Prostate gland (tissue), 2 donors: ENCODE results near the gene SNUPN. TPM values are rescaled to one million over a fixed set of nuclear protein-coding genes. Genes with fewer than 3 reads are reported as not detected.

ENCODE experiments used
- DNase-seq: peaks from one replicate; pipeline ENCODE4 v3.0.0-alpha.2; 2019; ENCODE audit warnings: low spot score
- H3K27ac ChIP-seq, 2 donors: fragments of 200-600 bp; sonication (generic); 2 replicates each; pipeline ENCODE4 v1.5.1; 2017 to 2019
- H3K27me3 ChIP-seq: fragments of 200-600 bp; sonication (generic); replicated peaks from 2 replicates; pipeline ENCODE4 v1.5.1; 2019; ENCODE audit not compliant: insufficient read depth
- H3K36me3 ChIP-seq, 2 donors: fragments of 200-600 bp; sonication (generic); 1 replicate in 1 of 2; 2 replicates in 1 of 2; pipeline versions ENCODE4 v1.5.1 to v1.8.1; 2017 to 2019
- H3K4me1 ChIP-seq: fragments of 200-600 bp; sonication (generic); replicated peaks from 2 replicates; pipeline ENCODE4 v1.5.1; 2019
- H3K4me3 ChIP-seq, 2 donors: fragments of 200-600 bp; sonication (generic); 2 replicates each; pipeline ENCODE4 v1.5.1; 2017 to 2019
- H3K9me3 ChIP-seq: fragments of 200-600 bp; sonication (generic); 2 replicates; pipeline ENCODE4 v1.5.1; 2017
- CTCF ChIP-seq, 4 experiments: fragments of 200-600 bp in 2 of 4; fragments of 450-650 bp in 2 of 4; sonication (generic) in 2 of 4; IDR thresholded peaks; 1 replicate in 3 of 4; 2 replicates in 1 of 4; pipeline ENCODE4 v1.5.1; 2016 to 2019; ENCODE audit warnings: antibody characterized with exemption in 4 of 4, mild to moderate bottlenecking in 2 of 4, moderate library complexity in 2 of 4
- POLR2A ChIP-seq: fragments of 450-650 bp; IDR thresholded peaks from one replicate; pipeline ENCODE4 v1.6.1; 2016; ENCODE audit warnings: antibody characterized with exemption, mild to moderate bottlenecking
- POLR2AphosphoS5 ChIP-seq: sonication (generic); formaldehyde crosslinking; IDR thresholded peaks from one replicate; pipeline ENCODE4 v1.6.1; 2017; ENCODE audit warnings: antibody characterized with exemption
- WGBS: methylation state at CpG from one replicate; pipeline ENCODE4 v1.1.5; 2018; 5-methylcytosine and 5-hydroxymethylcytosine counted together
- intact Hi-C: fragments of 100-400 bp; cut with DNase I; formaldehyde crosslinking; loops from one replicate; pipeline ENCODE4 v1.14.2; 2022
- total RNA-seq, 2 donors: library from RNA; depleted of rRNA; stranded (reverse); fragments of >200 nt; gene quantifications; one replicate each; pipeline ENCODE4 v1.1.0, GENCODE V29; 2016

The SNUPN gene
- total RNA-seq, 2 donors from 2014 or later = 17.7 to 21.6 TPM

- Histone ChIP-seq H3K27me3 (no peaks in the 10 kb centered on the region), H3K4me3 (no peak overlapping the region), H3K36me3 (no peaks in the 10 kb centered on the region), H3K27ac (peak overlapping the region in 1 of 2 donors; percentile 51), H3K4me1 (peaks cover 6% of the 10 kb centered on the region), H3K9me3 (no peaks in the 10 kb centered on the region)
- WGBS = 55% methylated on average over 11 of the region's 11 CpGs
- TF ChIP-seq POLR2A (no peak), CTCF (IDR thresholded peaks at IDR 0.05) (no peak), POLR2AphosphoS5 (no peak)
- no peak for DNase-seq
- intact Hi-C loops = loop anchor here (5.0 kb wide), 1 partner anchor 35 kb away; no protein-coding TSS in a partner anchor
Measured at GRCh38 chr15:75671730-75672602, 46.4 kb upstream of the SNUPN start.

- Histone ChIP-seq H3K27me3 (no peaks in the 10 kb centered on the region), H3K27ac (no peak overlapping the region), H3K36me3 (no peaks in the 10 kb centered on the region), H3K4me3 (no peak overlapping the region), H3K9me3 (no peaks in the 10 kb centered on the region), H3K4me1 (peaks cover 6% of the 10 kb centered on the region)
- WGBS = 69% methylated on average over 6 of the region's 6 CpGs
- DNase-seq = no peak
- no peak for TF ChIP-seq POLR2A
- intact Hi-C loops = loop anchor here (5.0 kb wide), 1 partner anchor 33 kb away; no protein-coding TSS in a partner anchor
Measured at GRCh38 chr15:75669879-75670212, 44.3 kb upstream of the SNUPN start.

GRCh38 chr15:75669191-75669878 lies 43.8 kb upstream of the SNUPN start:
- H3K27me3 ChIP-seq = no peaks in the 10 kb centered on the region
- intact Hi-C loops = no loop called here
- H3K36me3 ChIP-seq = no peaks in the 10 kb centered on the region
- TF ChIP-seq CTCF (IDR thresholded peaks at IDR 0.05) (no peak), POLR2A (no peak), POLR2AphosphoS5 (no peak)
- no peak overlapping the region for H3K27ac ChIP-seq
- H3K4me1 ChIP-seq = peaks cover 6% of the 10 kb centered on the region
- no peak for DNase-seq
- H3K9me3 ChIP-seq = no peaks in the 10 kb centered on the region
- no peak overlapping the region for H3K4me3 ChIP-seq
- 60% methylated on average over 14 of the region's 14 CpGs for WGBS

- 74% methylated on average over 15 of the region's 15 CpGs for WGBS
- no peaks in the 10 kb centered on the region for H3K27me3 ChIP-seq
- intact Hi-C loops = no loop called here
- H3K36me3 ChIP-seq = no peaks in the 10 kb centered on the region
- no peak overlapping the region for H3K4me3 ChIP-seq
- no peak overlapping the region for H3K27ac ChIP-seq
- TF ChIP-seq POLR2A (no peak), POLR2AphosphoS5 (no peak), CTCF (IDR thresholded peaks at IDR 0.05) (no peak)
- H3K4me1 ChIP-seq = no peaks in the 10 kb centered on the region
- DNase-seq = no peak
- no peaks in the 10 kb centered on the region for H3K9me3 ChIP-seq
Measured at GRCh38 chr15:75666823-75667501, 41.4 kb upstream of the SNUPN start.

GRCh38 chr15:75663931-75664421 lies 38.5 kb upstream of the SNUPN start:
- WGBS = 70% methylated on average over 11 of the region's 11 CpGs

More at GRCh38 chr15:75663931-75664421, 38.5 kb upstream of the SNUPN start:
- H3K4me1 ChIP-seq = peaks cover 11% of the 10 kb centered on the region
- H3K9me3 ChIP-seq = no peaks in the 10 kb centered on the region
- H3K4me3 ChIP-seq = no peak overlapping the region
- H3K27me3 ChIP-seq = no peaks in the 10 kb centered on the region
- no peak for DNase-seq
- no peak overlapping the region for H3K27ac ChIP-seq
- TF ChIP-seq POLR2AphosphoS5 (no peak), CTCF (IDR thresholded peaks at IDR 0.05) (no peak), POLR2A (no peak)
- no peaks in the 10 kb centered on the region for H3K36me3 ChIP-seq
- intact Hi-C loops = no loop called here
